ENCODE results near the gene LTN1.

GRCh38 chr21:29017639-29018237, 25.1 kb upstream of the LTN1 start:
- TF ChIP-seq POLR2AphosphoS5 (IDR thresholded peaks at IDR 0.05; ENCODE audit: low read depth, low read length) (no peak), SIN3A (IDR thresholded peaks at IDR 0.05; ENCODE audit: borderline replicate concordance, insufficient read depth, low read length) (no peak), TAF1 (IDR thresholded peaks at IDR 0.05; ENCODE audit: borderline replicate concordance, insufficient read depth, low read length) (no peak)

All from PFSK-1 (cell line).